Activated CD8-positive, alpha-beta memory T cell treated with anti-CD3 and anti-CD28 coated beads for 36 hours (primary cell): ENCODE measurements around the gene ZNF138. TPM values are rescaled to one million over a fixed set of nuclear protein-coding genes. Genes with fewer than 3 reads are reported as not detected.
"Not testable (repeated sequence)": the region's sequence is repeated elsewhere in the genome, so short reads cannot be mapped to it uniquely, and the experiment has no call there.

Experiments used
- CTCF ChIA-PET: fragments of 350-600 bp; sonication (Branson Sonifier 250); formaldehyde crosslinking; loops from one replicate; lab custom pipeline; 2021; ENCODE audit warnings: antibody characterized with exemption; lab: Charles Lee
- POLR2A ChIA-PET: fragments of 350-600 bp; sonication (Branson Sonifier 250); formaldehyde crosslinking; loops from one replicate; lab custom pipeline; 2021; ENCODE audit warnings: antibody characterized with exemption; lab: Charles Lee
- total RNA-seq, 2 experiments: library from RNA; stranded (reverse); gene quantifications; one replicate each; pipeline ENCODE4 v1.2.3, GENCODE V29; 2021

ZNF138 gene
- total RNA-seq, 2 experiments from 2014 or later, result 9.1 to 9.4 TPM

GRCh38 chr7:64832136-64832535, 37.9 kb downstream of the ZNF138 start:
- ChIA-PET POLR2A (no interaction called here), CTCF (no interaction called here)

GRCh38 chr7:64834989-64835388, 40.8 kb downstream of the ZNF138 start:
- CTCF ChIA-PET, result no interaction called here
- POLR2A ChIA-PET, result no interaction called here

- POLR2A ChIA-PET, CTCF ChIA-PET: not testable (repeated sequence)
Measured at GRCh38 chr7:64835856-64836255, 41.6 kb downstream of the ZNF138 start.

- POLR2A ChIA-PET, CTCF ChIA-PET: not testable (repeated sequence)
Measured at GRCh38 chr7:64838051-64838450, 43.8 kb downstream of the ZNF138 start.

- CTCF ChIA-PET, result no interaction called here
Measured at GRCh38 chr7:64838691-64839090, 44.5 kb downstream of the ZNF138 start.

GRCh38 chr7:64839910-64840309, 45.7 kb downstream of the ZNF138 start:
- ChIA-PET CTCF (no interaction called here), POLR2A (no interaction called here)

More at GRCh38 chr7:64838691-64839090, 44.5 kb downstream of the ZNF138 start:
- POLR2A ChIA-PET, result no interaction called here

- CTCF ChIA-PET, result no interaction called here
- POLR2A ChIA-PET, result interaction anchor here (0.6 kb wide), 1 partner anchor 56 kb away, joined by 6 read pairs; no protein-coding TSS in a partner anchor
Measured at GRCh38 chr7:64849250-64849923, 55.2 kb downstream of the ZNF138 start.

- POLR2A ChIA-PET, result interaction anchor here (0.6 kb wide), 1 partner anchor 55 kb away, joined by 6 read pairs; no protein-coding TSS in a partner anchor
Measured at GRCh38 chr7:64849924-64850499, 55.8 kb downstream of the ZNF138 start.

GRCh38 chr7:64853679-64854078, 59.5 kb downstream of the ZNF138 start:
- POLR2A ChIA-PET, result no interaction called here
- CTCF ChIA-PET, result no interaction called here

More at GRCh38 chr7:64849924-64850499, 55.8 kb downstream of the ZNF138 start:
- CTCF ChIA-PET, result no interaction called here

GRCh38 chr7:64854969-64855368, 60.7 kb downstream of the ZNF138 start:
- ChIA-PET CTCF (no interaction called here), POLR2A (no interaction called here)

GRCh38 chr7:64863021-64863420, 68.8 kb downstream of the ZNF138 start:
- CTCF ChIA-PET, result no interaction called here
- POLR2A ChIA-PET, result no interaction called here

GRCh38 chr7:64863530-64863929, 69.3 kb downstream of the ZNF138 start:
- CTCF ChIA-PET, result not testable (repeated sequence)

GRCh38 chr7:64863969-64864368, 69.7 kb downstream of the ZNF138 start:
- ChIA-PET POLR2A (no interaction called here), CTCF (no interaction called here)

More at GRCh38 chr7:64863530-64863929, 69.3 kb downstream of the ZNF138 start:
- POLR2A ChIA-PET, result not testable (repeated sequence)

- CTCF ChIA-PET, result no interaction called here
- POLR2A ChIA-PET, result no interaction called here
Measured at GRCh38 chr7:64867863-64868440, 73.7 kb downstream of the ZNF138 start.

- POLR2A ChIA-PET, result no interaction called here
- CTCF ChIA-PET, result no interaction called here
Measured at GRCh38 chr7:64868499-64868898, 74.3 kb downstream of the ZNF138 start.

- POLR2A ChIA-PET, result no interaction called here
- CTCF ChIA-PET, result no interaction called here
Measured at GRCh38 chr7:64869121-64869725, 75.0 kb downstream of the ZNF138 start.

GRCh38 chr7:64869912-64870562, 75.8 kb downstream of the ZNF138 start:
- CTCF ChIA-PET, result no interaction called here

GRCh38 chr7:64870656-64871055, 76.4 kb downstream of the ZNF138 start:
- ChIA-PET CTCF (no interaction called here), POLR2A (no interaction called here)

More at GRCh38 chr7:64869912-64870562, 75.8 kb downstream of the ZNF138 start:
- POLR2A ChIA-PET, result no interaction called here

GRCh38 chr7:64871761-64872160, 77.5 kb downstream of the ZNF138 start:
- POLR2A ChIA-PET, result no interaction called here
- CTCF ChIA-PET, result no interaction called here
